SU-DHL-6 (cell line): ENCODE measurements around the gene PPDPF.

Experiments used
- CTCF ChIP-seq: fragments of 200-600 bp; sonication (generic); IDR thresholded peaks from one replicate; pipeline ENCODE4 v1.5.1; 2017; ENCODE audit warnings: antibody characterized with exemption, mild to moderate bottlenecking, low read length, moderate library complexity; ENCODE audit not compliant: insufficient read depth, poor library complexity, severe bottlenecking
- EZH2phosphoT487 ChIP-seq: fragments of 200-600 bp; sonication (generic), shearing (Covaris generic); conservative IDR thresholded peaks from 2 replicates; pipeline ENCODE4 v1.6.1; 2018; ENCODE audit warnings: mild to moderate bottlenecking, antibody characterized with exemption, low read length, moderate library complexity, mixed read lengths

GRCh38 chr20:63494420-63495166 lies 26.0 kb upstream of the PPDPF start:
- TF ChIP-seq CTCF (no peak), EZH2phosphoT487 (no peak)
